Activated CD8-positive, alpha-beta T cell treated with anti-CD3 and anti-CD28 coated beads for 36 hours (primary cell): ENCODE data around the gene POGZ. TPM values are rescaled to one million over a fixed set of nuclear protein-coding genes. Genes with fewer than 3 reads are reported as not detected.

Source experiments
- ATAC-seq: fragments of 200-7000 bp; cut with Tn5 transposase; one replicate; pipeline ENCODE4 v1.10.0; 2021; ENCODE audit warnings: mild to moderate bottlenecking, moderate library complexity
- CTCF ChIA-PET: fragments of 350-600 bp; sonication (Branson Sonifier 250); formaldehyde crosslinking; loops from one replicate; lab custom pipeline; 2021; ENCODE audit warnings: antibody characterized with exemption; lab: Charles Lee
- POLR2A ChIA-PET: fragments of 350-600 bp; sonication (Branson Sonifier 250); formaldehyde crosslinking; loops from one replicate; lab custom pipeline; 2021; ENCODE audit warnings: antibody characterized with exemption; lab: Charles Lee
- DNase-seq: peaks from one replicate; pipeline ENCODE4 v3.0.0-alpha.2; 2020
- H3K27ac Mint-ChIP-seq: one replicate; pipeline ENCODE4 v1.8.0; 2021; ENCODE audit warnings: mild to moderate bottlenecking, mixed read lengths
- H3K27me3 Mint-ChIP-seq: one replicate; pipeline ENCODE4 v1.8.0; 2021; ENCODE audit warnings: mixed read lengths
- H3K36me3 Mint-ChIP-seq: one replicate; pipeline ENCODE4 v1.8.0; 2021; ENCODE audit warnings: low read depth, mixed read lengths
- H3K4me1 Mint-ChIP-seq: one replicate; pipeline ENCODE4 v1.8.0; 2021; ENCODE audit warnings: low read depth, mixed read lengths
- H3K4me3 Mint-ChIP-seq: one replicate; pipeline ENCODE4 v1.8.0; 2021; ENCODE audit warnings: mild to moderate bottlenecking, moderate library complexity, mixed read lengths
- H3K9me3 Mint-ChIP-seq: one replicate; pipeline ENCODE4 v1.8.0; 2021; ENCODE audit warnings: mixed read lengths
- CTCF ChIP-seq: fragments of 200-600 bp; IDR thresholded peaks from one replicate; pipeline ENCODE4 v1.8.0; 2022; ENCODE audit warnings: antibody characterized with exemption, mild to moderate bottlenecking
- intact Hi-C: fragments of 100-400 bp; cut with micrococcal nuclease; formaldehyde crosslinking; loops from one replicate; pipeline ENCODE4 v1.10.0; 2022
- total RNA-seq, 2 experiments: library from RNA; stranded (reverse); gene quantifications; one replicate each; pipeline ENCODE4 v1.2.3, GENCODE V29; 2021

Gene POGZ
- total RNA-seq, 2 experiments from 2014 or later: 69.0 to 70.6 TPM

- no peak for ATAC-seq
- no peak overlapping the region for H3K4me3 Mint-ChIP-seq
- H3K27me3 Mint-ChIP-seq: peaks cover 3% of the 10 kb centered on the region
- H3K36me3 Mint-ChIP-seq: no peaks in the 10 kb centered on the region
- no peak overlapping the region for H3K27ac Mint-ChIP-seq
- ChIA-PET CTCF (interaction anchor here (1.0 to 1.6 kb wide), 3 partner anchors 28 to 57 kb away, joined by 3 to 4 read pairs (median 4); no protein-coding TSS in a partner anchor), POLR2A (interaction anchor here (1.0 kb wide), 1 partner anchor 13 kb away, joined by 3 read pairs; no protein-coding TSS in a partner anchor)
- no peak for TF ChIP-seq CTCF
- intact Hi-C loops: no loop called here
- H3K4me1 Mint-ChIP-seq: peaks cover 12% of the 10 kb centered on the region
- H3K9me3 Mint-ChIP-seq: peaks cover 1% of the 10 kb centered on the region
- DNase-seq: no peak
These were observed 19.0 kb upstream of the POGZ start for GRCh38 chr1:151478140-151478812.

GRCh38 chr1:151477066-151477465 is 17.8 kb upstream of the POGZ start:
- Mint-ChIP-seq H3K4me3 (no peak overlapping the region), H3K9me3 (peaks cover 1% of the 10 kb centered on the region), H3K4me1 (peaks cover 19% of the 10 kb centered on the region), H3K27me3 (peaks cover 3% of the 10 kb centered on the region), H3K27ac (no peak overlapping the region), H3K36me3 (no peaks in the 10 kb centered on the region)
- ATAC-seq: no peak
- no peak for DNase-seq
- POLR2A ChIA-PET: interaction anchor here (1.2 kb wide), 1 partner anchor 33 kb away, joined by 4 read pairs; no protein-coding TSS in a partner anchor
- CTCF ChIA-PET: interaction anchor here (0.6 to 1.0 kb wide), 4 partner anchors 9 to 33 kb away, joined by 3 read pairs; partner anchors contain the start of gene POGZ
- intact Hi-C loops: no loop called here
- TF ChIP-seq CTCF: no peak

- DNase-seq (peak; percentile 20), ATAC-seq (no peak)
- H3K4me1 Mint-ChIP-seq: peaks cover 19% of the 10 kb centered on the region
- peaks cover 3% of the 10 kb centered on the region for H3K27me3 Mint-ChIP-seq
- TF ChIP-seq CTCF: no peak
- no peaks in the 10 kb centered on the region for H3K36me3 Mint-ChIP-seq
- no peak overlapping the region for H3K27ac Mint-ChIP-seq
- POLR2A ChIA-PET: no interaction called here
- H3K9me3 Mint-ChIP-seq: no peaks in the 10 kb centered on the region
- CTCF ChIA-PET: interaction anchor here (1.8 kb wide), 2 partner anchors 32 to 35 kb away, joined by 6 to 8 read pairs; partner anchors contain the start of gene CGN
- H3K4me3 Mint-ChIP-seq: no peak overlapping the region
- intact Hi-C loops: no loop called here
These were observed 16.8 kb upstream of the POGZ start for GRCh38 chr1:151476083-151476482.

GRCh38 chr1:151475175-151475574 is 15.9 kb upstream of the POGZ start:
- peaks cover 3% of the 10 kb centered on the region for H3K27me3 Mint-ChIP-seq
- DNase-seq (peak; percentile 51), ATAC-seq (peak; percentile 92)
- no peaks in the 10 kb centered on the region for H3K36me3 Mint-ChIP-seq
- intact Hi-C loops: no loop called here
- CTCF ChIA-PET: interaction anchor here (0.8 to 2.4 kb wide), 8 partner anchors 11 to 59 kb away, joined by 3 to 12 read pairs (median 5); partner anchors contain the start of genes CGN and POGZ
- POLR2A ChIA-PET: interaction anchor here (1.4 kb wide), 1 partner anchor 16 kb away, joined by 5 read pairs; the partner anchor contains the start of gene POGZ
- TF ChIP-seq CTCF: no peak
- H3K9me3 Mint-ChIP-seq: no peaks in the 10 kb centered on the region
- H3K27ac Mint-ChIP-seq: no peak overlapping the region
- H3K4me1 Mint-ChIP-seq: peaks cover 19% of the 10 kb centered on the region
- no peak overlapping the region for H3K4me3 Mint-ChIP-seq

- TF ChIP-seq CTCF: no peak
- Mint-ChIP-seq H3K4me1 (peaks cover 19% of the 10 kb centered on the region), H3K27ac (no peak overlapping the region), H3K4me3 (no peak overlapping the region), H3K9me3 (no peaks in the 10 kb centered on the region), H3K36me3 (no peaks in the 10 kb centered on the region), H3K27me3 (peaks cover 3% of the 10 kb centered on the region)
- POLR2A ChIA-PET: interaction anchor here (0.7 to 1.4 kb wide), 2 partner anchors 11 to 15 kb away, joined by 3 to 5 read pairs; partner anchors contain the start of gene POGZ
- CTCF ChIA-PET: interaction anchor here (1.3 to 2.4 kb wide), 7 partner anchors 10 to 59 kb away, joined by 3 to 12 read pairs (median 6); partner anchors contain the start of genes CGN and POGZ
- intact Hi-C loops: no loop called here
- ATAC-seq (no peak), DNase-seq (no peak)
These were observed 15.5 kb upstream of the POGZ start for GRCh38 chr1:151474745-151475144.
